ENCODE results near the gene LRP3. TPM values are rescaled to one million over a fixed set of nuclear protein-coding genes. Genes with fewer than 3 reads are reported as not detected.

Gene LRP3
- total and polyA plus RNA-seq, 9 donors: 18.0 to 31.1 (median 22.5) TPM

GRCh38 chr19:33227242-33227650 is 33.1 kb downstream of the LRP3 start:
- Histone ChIP-seq H3K9me3 (replicated peaks; ENCODE audit: control insufficient read depth, low read depth, low read length) (peaks cover 16% of the 10 kb centered on the region), H3K27ac (ENCODE audit: low read length) (no peak overlapping the region), H3K4me3 (ENCODE audit: low read length) (no peak overlapping the region), H3K36me3 (ENCODE audit: control insufficient read depth, insufficient read depth, low read length) (no peaks in the 10 kb centered on the region), H3K4me1 (ENCODE audit: control insufficient read depth, insufficient read depth, low read length) (peaks cover 10% of the 10 kb centered on the region), H3K27me3 (ENCODE audit: control insufficient read depth, insufficient read depth, low read length) (peaks cover 51% of the 10 kb centered on the region)
- WGBS (ENCODE audit: insufficient coverage): 41% methylated on average over 9 of the region's 18 CpGs
- DNase-seq: no peak

- peaks cover 10% of the 10 kb centered on the region for H3K4me1 ChIP-seq (ENCODE audit: control insufficient read depth, insufficient read depth, low read length)
- no peaks in the 10 kb centered on the region for H3K36me3 ChIP-seq (ENCODE audit: control insufficient read depth, insufficient read depth, low read length)
- H3K9me3 ChIP-seq (replicated peaks; ENCODE audit: control insufficient read depth, low read depth, low read length): peaks cover 16% of the 10 kb centered on the region
- H3K27me3 ChIP-seq (ENCODE audit: control insufficient read depth, insufficient read depth, low read length): peaks cover 46% of the 10 kb centered on the region
- no peak overlapping the region for H3K4me3 ChIP-seq (ENCODE audit: low read length)
- WGBS (ENCODE audit: insufficient coverage): no CpG with 5 or more reads among the region's 1 CpG
- no peak for DNase-seq
- no peak overlapping the region for H3K27ac ChIP-seq (ENCODE audit: low read length)
These were observed 33.9 kb downstream of the LRP3 start for GRCh38 chr19:33227870-33228599.

- Histone ChIP-seq H3K27me3 (ENCODE audit: control insufficient read depth, insufficient read depth, low read length) (peaks cover 31% of the 10 kb centered on the region), H3K27ac (ENCODE audit: low read length) (no peak overlapping the region), H3K36me3 (ENCODE audit: control insufficient read depth, insufficient read depth, low read length) (no peaks in the 10 kb centered on the region), H3K4me3 (ENCODE audit: low read length) (no peak overlapping the region), H3K4me1 (ENCODE audit: control insufficient read depth, insufficient read depth, low read length) (peaks cover 10% of the 10 kb centered on the region), H3K9me3 (replicated peaks; ENCODE audit: control insufficient read depth, low read depth, low read length) (peaks cover 16% of the 10 kb centered on the region)
- 100% methylated on average over 2 of the region's 5 CpGs for WGBS (ENCODE audit: insufficient coverage)
- no peak for DNase-seq
These were observed 35.8 kb downstream of the LRP3 start for GRCh38 chr19:33229962-33230361.

GRCh38 chr19:33231511-33231910 is 37.4 kb downstream of the LRP3 start:
- Histone ChIP-seq H3K4me1 (ENCODE audit: control insufficient read depth, insufficient read depth, low read length) (peaks cover under 1% of the 10 kb centered on the region), H3K9me3 (replicated peaks; ENCODE audit: control insufficient read depth, low read depth, low read length) (peaks cover 16% of the 10 kb centered on the region), H3K4me3 (ENCODE audit: low read length) (no peak overlapping the region), H3K36me3 (ENCODE audit: control insufficient read depth, insufficient read depth, low read length) (no peaks in the 10 kb centered on the region), H3K27ac (ENCODE audit: low read length) (no peak overlapping the region), H3K27me3 (ENCODE audit: control insufficient read depth, insufficient read depth, low read length) (peaks cover 20% of the 10 kb centered on the region)
- WGBS (ENCODE audit: insufficient coverage): 94% methylated on average over 3 of the region's 5 CpGs
- no peak for DNase-seq

- Histone ChIP-seq H3K27me3 (ENCODE audit: control insufficient read depth, insufficient read depth, low read length) (peaks cover 12% of the 10 kb centered on the region), H3K4me1 (ENCODE audit: control insufficient read depth, insufficient read depth, low read length) (no peaks in the 10 kb centered on the region), H3K4me3 (ENCODE audit: low read length) (no peak overlapping the region), H3K36me3 (ENCODE audit: control insufficient read depth, insufficient read depth, low read length) (no peaks in the 10 kb centered on the region), H3K9me3 (replicated peaks; ENCODE audit: control insufficient read depth, low read depth, low read length) (peaks cover 10% of the 10 kb centered on the region), H3K27ac (ENCODE audit: low read length) (no peak overlapping the region)
- DNase-seq: no peak
- WGBS (ENCODE audit: insufficient coverage): 58% methylated on average over 12 of the region's 12 CpGs
These were observed 38.5 kb downstream of the LRP3 start for GRCh38 chr19:33232656-33233055.

- peaks cover 7% of the 10 kb centered on the region for H3K9me3 ChIP-seq (replicated peaks; ENCODE audit: control insufficient read depth, low read depth, low read length)
- H3K4me3 ChIP-seq (ENCODE audit: low read length): no peak overlapping the region
- H3K27ac ChIP-seq (ENCODE audit: low read length): no peak overlapping the region
- no peaks in the 10 kb centered on the region for H3K4me1 ChIP-seq (ENCODE audit: control insufficient read depth, insufficient read depth, low read length)
- WGBS (ENCODE audit: insufficient coverage): 91% methylated on average over 9 of the region's 9 CpGs
- peaks cover 12% of the 10 kb centered on the region for H3K27me3 ChIP-seq (ENCODE audit: control insufficient read depth, insufficient read depth, low read length)
- no peaks in the 10 kb centered on the region for H3K36me3 ChIP-seq (ENCODE audit: control insufficient read depth, insufficient read depth, low read length)
- DNase-seq: no peak
These were observed 39.1 kb downstream of the LRP3 start for GRCh38 chr19:33233056-33233873.

- peaks cover 16% of the 10 kb centered on the region for H3K27me3 ChIP-seq (ENCODE audit: control insufficient read depth, insufficient read depth, low read length)
These were observed 40.0 kb downstream of the LRP3 start for GRCh38 chr19:33234092-33234491.

GRCh38 chr19:33234736-33235135 is 40.6 kb downstream of the LRP3 start:
- H3K4me3 ChIP-seq (ENCODE audit: low read length): no peak overlapping the region
- 68% methylated on average over 9 of the region's 9 CpGs for WGBS (ENCODE audit: insufficient coverage)
- H3K4me1 ChIP-seq (ENCODE audit: control insufficient read depth, insufficient read depth, low read length): no peaks in the 10 kb centered on the region
- H3K36me3 ChIP-seq (ENCODE audit: control insufficient read depth, insufficient read depth, low read length): no peaks in the 10 kb centered on the region
- H3K27ac ChIP-seq (ENCODE audit: low read length): no peak overlapping the region
- peaks cover 14% of the 10 kb centered on the region for H3K27me3 ChIP-seq (ENCODE audit: control insufficient read depth, insufficient read depth, low read length)
- DNase-seq: no peak
- H3K9me3 ChIP-seq (replicated peaks; ENCODE audit: control insufficient read depth, low read depth, low read length): no peaks in the 10 kb centered on the region

More at GRCh38 chr19:33234092-33234491, 40.0 kb downstream of the LRP3 start:
- whole genome bisulfite sequencing (ENCODE audit: insufficient coverage): 58% methylated on average over 2 of the region's 8 CpGs
- no peaks in the 10 kb centered on the region for H3K4me1 ChIP-seq (ENCODE audit: control insufficient read depth, insufficient read depth, low read length)
- peaks cover 2% of the 10 kb centered on the region for H3K9me3 ChIP-seq (replicated peaks; ENCODE audit: control insufficient read depth, low read depth, low read length)
- H3K4me3 ChIP-seq (ENCODE audit: low read length): no peak overlapping the region
- H3K27ac ChIP-seq (ENCODE audit: low read length): no peak overlapping the region
- DNase-seq: no peak
- no peaks in the 10 kb centered on the region for H3K36me3 ChIP-seq (ENCODE audit: control insufficient read depth, insufficient read depth, low read length)

- WGBS (ENCODE audit: insufficient coverage): 69% methylated on average over 25 of the region's 30 CpGs
- Histone ChIP-seq H3K27ac (ENCODE audit: low read length) (no peak overlapping the region), H3K4me1 (ENCODE audit: control insufficient read depth, insufficient read depth, low read length) (no peaks in the 10 kb centered on the region), H3K36me3 (ENCODE audit: control insufficient read depth, insufficient read depth, low read length) (no peaks in the 10 kb centered on the region), H3K9me3 (replicated peaks; ENCODE audit: control insufficient read depth, low read depth, low read length) (no peaks in the 10 kb centered on the region), H3K27me3 (ENCODE audit: control insufficient read depth, insufficient read depth, low read length) (peaks cover 13% of the 10 kb centered on the region), H3K4me3 (ENCODE audit: low read length) (no peak overlapping the region)
- peak; percentile 66 for DNase-seq
These were observed 41.3 kb downstream of the LRP3 start for GRCh38 chr19:33235269-33235995.

- Histone ChIP-seq H3K4me3 (ENCODE audit: low read length) (no peak overlapping the region), H3K9me3 (replicated peaks; ENCODE audit: control insufficient read depth, low read depth, low read length) (no peaks in the 10 kb centered on the region), H3K27me3 (ENCODE audit: control insufficient read depth, insufficient read depth, low read length) (peaks cover 12% of the 10 kb centered on the region), H3K27ac (ENCODE audit: low read length) (no peak overlapping the region), H3K4me1 (ENCODE audit: control insufficient read depth, insufficient read depth, low read length) (no peaks in the 10 kb centered on the region), H3K36me3 (ENCODE audit: control insufficient read depth, insufficient read depth, low read length) (no peaks in the 10 kb centered on the region)
- DNase-seq: no peak
- WGBS (ENCODE audit: insufficient coverage): 93% methylated on average over 16 of the region's 20 CpGs
These were observed 41.8 kb downstream of the LRP3 start for GRCh38 chr19:33235996-33236350.
